Ecto neural progenitor cell (in vitro differentiated cells): ENCODE measurements around the gene ATP4A.
"Not testable (repeated sequence)": the region's sequence is repeated elsewhere in the genome, so short reads cannot be mapped to it uniquely, and the experiment has no call there.

Experiments used
- DNase-seq: peaks from one replicate; pipeline ENCODE4 v3.0.0-alpha.2; 2018; ENCODE audit warnings: low spot score

ATP4A gene

GRCh38 chr19:35563207-35563829, at the start of gene ATP4A:
Gene ATP4A (minus strand): TSS chr19:35563658. CDS start chr19:35563629, 29 bp downstream.
- DNase-seq, result no peak

- DNase-seq, result peak; percentile 98
Observed at GRCh38 chr19:35612559-35613321, 49.3 kb upstream of the ATP4A start, which contains the start of gene HAUS5. Gene HAUS5 (plus strand): TSS chr19:35612735. CDS start chr19:35612795, 60 bp downstream.

- no peak for DNase-seq
Observed at GRCh38 chr19:35612224-35612558, 48.7 kb upstream of the ATP4A start.

- no peak for DNase-seq
Observed at GRCh38 chr19:35609851-35610353, 46.4 kb upstream of the ATP4A start.

GRCh38 chr19:35608251-35608650, 44.8 kb upstream of the ATP4A start:
- no peak for DNase-seq

- DNase-seq, result no peak
Observed at GRCh38 chr19:35607661-35608060, 44.2 kb upstream of the ATP4A start.

- DNase-seq, result not testable (repeated sequence)
Observed at GRCh38 chr19:35607170-35607569, 43.7 kb upstream of the ATP4A start.

GRCh38 chr19:35604436-35604835, 41.0 kb upstream of the ATP4A start:
- DNase-seq, result not testable (repeated sequence)

- DNase-seq, result no peak
Observed at GRCh38 chr19:35601971-35602370, 38.5 kb upstream of the ATP4A start.

GRCh38 chr19:35596366-35596999, 33.0 kb upstream of the ATP4A start:
- no peak for DNase-seq

GRCh38 chr19:35595928-35596327, 32.5 kb upstream of the ATP4A start:
- no peak for DNase-seq

GRCh38 chr19:35595026-35595425, 31.6 kb upstream of the ATP4A start:
- DNase-seq, result not testable (repeated sequence)

- DNase-seq, result no peak
Observed at GRCh38 chr19:35592226-35592625, 28.8 kb upstream of the ATP4A start.

GRCh38 chr19:35590875-35591274, 27.4 kb upstream of the ATP4A start:
- DNase-seq, result no peak

GRCh38 chr19:35587321-35587720, 23.9 kb upstream of the ATP4A start:
- DNase-seq, result no peak

GRCh38 chr19:35585848-35586247, 22.4 kb upstream of the ATP4A start, which contains the start of gene PMIS2:
Gene PMIS2 (plus strand): TSS chr19:35586173. CDS start chr19:35586260, 87 bp downstream.
- no peak for DNase-seq

GRCh38 chr19:35582760-35583159, 19.3 kb upstream of the ATP4A start:
- DNase-seq, result no peak

- DNase-seq, result no peak
Observed at GRCh38 chr19:35578707-35579106, 15.2 kb upstream of the ATP4A start.

GRCh38 chr19:35577918-35578317, 14.5 kb upstream of the ATP4A start:
- DNase-seq, result no peak

- no peak for DNase-seq
Observed at GRCh38 chr19:35571406-35571965, 8.0 kb upstream of the ATP4A start.

GRCh38 chr19:35569281-35569781, 5.9 kb upstream of the ATP4A start:
- no peak for DNase-seq

- no peak for DNase-seq
Observed at GRCh38 chr19:35566738-35567137, 3.3 kb upstream of the ATP4A start.
